GM23338 (cell line): ENCODE results near the gene POLA1. TPM values are rescaled to one million over a fixed set of nuclear protein-coding genes. Genes with fewer than 3 reads are reported as not detected.

Experiments used
- CREB1 ChIP-seq: fragments of 250-450 bp; sonication (Bioruptor Pico); IDR thresholded peaks from 2 replicates; pipeline ENCODE4 v1.5.0; 2020; ENCODE audit warnings: low read depth, mild to moderate bottlenecking, moderate library complexity
- EZH2 ChIP-seq: fragments of 200-600 bp; sonication (generic); IDR thresholded peaks from one replicate; pipeline ENCODE4 v1.8.0; 2017; ENCODE audit warnings: antibody characterized with exemption, mild to moderate bottlenecking, low read depth; ENCODE audit not compliant: unreplicated experiment
- EZH2phosphoT487 ChIP-seq: fragments of 200-600 bp; sonication (generic); IDR thresholded peaks from one replicate; pipeline ENCODE4 v1.8.1; 2018; ENCODE audit warnings: antibody characterized with exemption; ENCODE audit not compliant: unreplicated experiment
- POLR2AphosphoS5 ChIP-seq: IDR thresholded peaks from 2 replicates; pipeline ENCODE4 v1.6.1; 2016; ENCODE audit warnings: antibody characterized with exemption, low read depth
- ZNF114 ChIP-seq: fragments of 250-450 bp; sonication (Bioruptor Pico); IDR thresholded peaks from 2 replicates; pipeline ENCODE4 v1.5.0; 2020; ENCODE audit warnings: mild to moderate bottlenecking, moderate library complexity
- polyA plus RNA-seq: library from polyadenylated mRNA; unstranded; fragments of >200 nt; fragmentation: Nextera tagmentation; extraction: Ambion mirVana; gene quantifications from 2 replicates; pipeline ENCODE4 v1.2.1, GENCODE V29; 2016
- total RNA-seq: library from RNA; depleted of rRNA; stranded (reverse); fragments of >200 nt; shearing (Covaris generic); gene quantifications from 2 replicates; pipeline ENCODE4 v1.2.3, GENCODE V29; 2014
- TF ChIP-seq, protein P1 (sequence below): fragments of 250-450 bp; sonication (Bioruptor Pico); IDR thresholded peaks from 2 replicates; pipeline ENCODE4 v1.5.0; 2020; ENCODE audit warnings: mild to moderate bottlenecking, moderate library complexity
- TF ChIP-seq, protein P2 (sequence below): IDR thresholded peaks from 2 replicates; pipeline ENCODE4 v1.6.1; 2016; ENCODE audit warnings: antibody characterized with exemption
- TF ChIP-seq, protein P3 (sequence below): IDR thresholded peaks from one replicate; pipeline ENCODE4 v1.6.1; 2018; ENCODE audit warnings: antibody characterized with exemption; ENCODE audit not compliant: unreplicated experiment

The POLA1 gene
- total and polyA plus RNA-seq, 2 experiments from 2014 or later, result 12.6 to 36.6 TPM

DNA sequence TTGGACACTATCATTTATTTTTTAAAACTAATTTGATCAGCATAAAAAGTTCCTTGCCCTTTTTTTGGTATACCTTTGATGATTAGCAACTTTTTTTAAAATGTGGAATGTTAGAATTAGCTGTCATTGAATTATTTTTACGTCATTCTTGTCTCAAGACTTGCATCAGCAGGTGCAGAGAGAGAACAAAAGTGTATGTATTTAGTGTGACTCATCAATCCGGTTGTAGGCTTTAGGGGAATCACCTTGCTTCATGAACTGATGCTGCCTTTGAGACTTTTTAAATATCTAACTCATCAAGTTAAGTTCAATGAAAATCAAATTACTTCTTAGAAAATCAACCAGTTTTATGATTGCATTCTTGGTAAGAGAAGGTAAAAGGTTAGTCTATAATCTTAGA lies 197.0 kb downstream of the POLA1 start (continued):
- TF ChIP-seq, protein P1, sequence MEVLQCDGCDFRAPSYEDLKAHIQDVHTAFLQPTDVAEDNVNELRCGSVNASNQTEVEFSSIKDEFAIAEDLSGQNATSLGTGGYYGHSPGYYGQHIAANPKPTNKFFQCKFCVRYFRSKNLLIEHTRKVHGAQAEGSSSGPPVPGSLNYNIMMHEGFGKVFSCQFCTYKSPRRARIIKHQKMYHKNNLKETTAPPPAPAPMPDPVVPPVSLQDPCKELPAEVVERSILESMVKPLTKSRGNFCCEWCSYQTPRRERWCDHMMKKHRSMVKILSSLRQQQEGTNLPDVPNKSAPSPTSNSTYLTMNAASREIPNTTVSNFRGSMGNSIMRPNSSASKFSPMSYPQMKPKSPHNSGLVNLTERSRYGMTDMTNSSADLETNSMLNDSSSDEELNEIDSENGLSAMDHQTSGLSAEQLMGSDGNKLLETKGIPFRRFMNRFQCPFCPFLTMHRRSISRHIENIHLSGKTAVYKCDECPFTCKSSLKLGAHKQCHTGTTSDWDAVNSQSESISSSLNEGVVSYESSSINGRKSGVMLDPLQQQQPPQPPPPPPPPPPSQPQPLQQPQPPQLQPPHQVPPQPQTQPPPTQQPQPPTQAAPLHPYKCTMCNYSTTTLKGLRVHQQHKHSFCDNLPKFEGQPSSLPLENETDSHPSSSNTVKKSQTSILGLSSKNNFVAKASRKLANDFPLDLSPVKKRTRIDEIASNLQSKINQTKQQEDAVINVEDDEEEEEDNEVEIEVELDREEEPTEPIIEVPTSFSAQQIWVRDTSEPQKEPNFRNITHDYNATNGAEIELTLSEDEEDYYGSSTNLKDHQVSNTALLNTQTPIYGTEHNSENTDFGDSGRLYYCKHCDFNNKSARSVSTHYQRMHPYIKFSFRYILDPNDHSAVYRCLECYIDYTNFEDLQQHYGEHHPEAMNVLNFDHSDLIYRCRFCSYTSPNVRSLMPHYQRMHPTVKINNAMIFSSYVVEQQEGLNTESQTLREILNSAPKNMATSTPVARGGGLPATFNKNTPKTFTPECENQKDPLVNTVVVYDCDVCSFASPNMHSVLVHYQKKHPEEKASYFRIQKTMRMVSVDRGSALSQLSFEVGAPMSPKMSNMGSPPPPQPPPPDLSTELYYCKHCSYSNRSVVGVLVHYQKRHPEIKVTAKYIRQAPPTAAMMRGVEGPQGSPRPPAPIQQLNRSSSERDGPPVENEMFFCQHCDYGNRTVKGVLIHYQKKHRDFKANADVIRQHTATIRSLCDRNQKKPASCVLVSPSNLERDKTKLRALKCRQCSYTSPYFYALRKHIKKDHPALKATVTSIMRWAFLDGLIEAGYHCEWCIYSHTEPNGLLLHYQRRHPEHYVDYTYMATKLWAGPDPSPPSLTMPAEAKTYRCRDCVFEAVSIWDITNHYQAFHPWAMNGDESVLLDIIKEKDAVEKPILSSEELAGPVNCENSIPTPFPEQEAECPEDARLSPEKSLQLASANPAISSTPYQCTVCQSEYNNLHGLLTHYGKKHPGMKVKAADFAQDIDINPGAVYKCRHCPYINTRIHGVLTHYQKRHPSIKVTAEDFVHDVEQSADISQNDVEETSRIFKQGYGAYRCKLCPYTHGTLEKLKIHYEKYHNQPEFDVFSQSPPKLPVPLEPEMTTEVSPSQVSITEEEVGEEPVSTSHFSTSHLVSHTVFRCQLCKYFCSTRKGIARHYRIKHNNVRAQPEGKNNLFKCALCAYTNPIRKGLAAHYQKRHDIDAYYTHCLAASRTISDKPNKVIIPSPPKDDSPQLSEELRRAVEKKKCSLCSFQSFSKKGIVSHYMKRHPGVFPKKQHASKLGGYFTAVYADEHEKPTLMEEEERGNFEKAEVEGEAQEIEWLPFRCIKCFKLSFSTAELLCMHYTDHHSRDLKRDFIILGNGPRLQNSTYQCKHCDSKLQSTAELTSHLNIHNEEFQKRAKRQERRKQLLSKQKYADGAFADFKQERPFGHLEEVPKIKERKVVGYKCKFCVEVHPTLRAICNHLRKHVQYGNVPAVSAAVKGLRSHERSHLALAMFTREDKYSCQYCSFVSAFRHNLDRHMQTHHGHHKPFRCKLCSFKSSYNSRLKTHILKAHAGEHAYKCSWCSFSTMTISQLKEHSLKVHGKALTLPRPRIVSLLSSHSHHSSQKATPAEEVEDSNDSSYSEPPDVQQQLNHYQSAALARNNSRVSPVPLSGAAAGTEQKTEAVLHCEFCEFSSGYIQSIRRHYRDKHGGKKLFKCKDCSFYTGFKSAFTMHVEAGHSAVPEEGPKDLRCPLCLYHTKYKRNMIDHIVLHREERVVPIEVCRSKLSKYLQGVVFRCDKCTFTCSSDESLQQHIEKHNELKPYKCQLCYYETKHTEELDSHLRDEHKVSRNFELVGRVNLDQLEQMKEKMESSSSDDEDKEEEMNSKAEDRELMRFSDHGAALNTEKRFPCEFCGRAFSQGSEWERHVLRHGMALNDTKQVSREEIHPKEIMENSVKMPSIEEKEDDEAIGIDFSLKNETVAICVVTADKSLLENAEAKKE (CRISPR knock-in tag), result no peak
- no peak for TF ChIP-seq EZH2phosphoT487
- no peak for TF ChIP-seq POLR2AphosphoS5
- no peak for TF ChIP-seq CREB1 (CRISPR knock-in tag)
- TF ChIP-seq, protein P2, sequence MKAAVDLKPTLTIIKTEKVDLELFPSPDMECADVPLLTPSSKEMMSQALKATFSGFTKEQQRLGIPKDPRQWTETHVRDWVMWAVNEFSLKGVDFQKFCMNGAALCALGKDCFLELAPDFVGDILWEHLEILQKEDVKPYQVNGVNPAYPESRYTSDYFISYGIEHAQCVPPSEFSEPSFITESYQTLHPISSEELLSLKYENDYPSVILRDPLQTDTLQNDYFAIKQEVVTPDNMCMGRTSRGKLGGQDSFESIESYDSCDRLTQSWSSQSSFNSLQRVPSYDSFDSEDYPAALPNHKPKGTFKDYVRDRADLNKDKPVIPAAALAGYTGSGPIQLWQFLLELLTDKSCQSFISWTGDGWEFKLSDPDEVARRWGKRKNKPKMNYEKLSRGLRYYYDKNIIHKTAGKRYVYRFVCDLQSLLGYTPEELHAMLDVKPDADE, result no peak
- no peak for TF ChIP-seq EZH2
- TF ChIP-seq ZNF114 (CRISPR knock-in tag), result no peak
- TF ChIP-seq, protein P3, sequence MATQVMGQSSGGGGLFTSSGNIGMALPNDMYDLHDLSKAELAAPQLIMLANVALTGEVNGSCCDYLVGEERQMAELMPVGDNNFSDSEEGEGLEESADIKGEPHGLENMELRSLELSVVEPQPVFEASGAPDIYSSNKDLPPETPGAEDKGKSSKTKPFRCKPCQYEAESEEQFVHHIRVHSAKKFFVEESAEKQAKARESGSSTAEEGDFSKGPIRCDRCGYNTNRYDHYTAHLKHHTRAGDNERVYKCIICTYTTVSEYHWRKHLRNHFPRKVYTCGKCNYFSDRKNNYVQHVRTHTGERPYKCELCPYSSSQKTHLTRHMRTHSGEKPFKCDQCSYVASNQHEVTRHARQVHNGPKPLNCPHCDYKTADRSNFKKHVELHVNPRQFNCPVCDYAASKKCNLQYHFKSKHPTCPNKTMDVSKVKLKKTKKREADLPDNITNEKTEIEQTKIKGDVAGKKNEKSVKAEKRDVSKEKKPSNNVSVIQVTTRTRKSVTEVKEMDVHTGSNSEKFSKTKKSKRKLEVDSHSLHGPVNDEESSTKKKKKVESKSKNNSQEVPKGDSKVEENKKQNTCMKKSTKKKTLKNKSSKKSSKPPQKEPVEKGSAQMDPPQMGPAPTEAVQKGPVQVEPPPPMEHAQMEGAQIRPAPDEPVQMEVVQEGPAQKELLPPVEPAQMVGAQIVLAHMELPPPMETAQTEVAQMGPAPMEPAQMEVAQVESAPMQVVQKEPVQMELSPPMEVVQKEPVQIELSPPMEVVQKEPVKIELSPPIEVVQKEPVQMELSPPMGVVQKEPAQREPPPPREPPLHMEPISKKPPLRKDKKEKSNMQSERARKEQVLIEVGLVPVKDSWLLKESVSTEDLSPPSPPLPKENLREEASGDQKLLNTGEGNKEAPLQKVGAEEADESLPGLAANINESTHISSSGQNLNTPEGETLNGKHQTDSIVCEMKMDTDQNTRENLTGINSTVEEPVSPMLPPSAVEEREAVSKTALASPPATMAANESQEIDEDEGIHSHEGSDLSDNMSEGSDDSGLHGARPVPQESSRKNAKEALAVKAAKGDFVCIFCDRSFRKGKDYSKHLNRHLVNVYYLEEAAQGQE, result no peak
